ENCODE results near the gene MRPS31.

The MRPS31 gene

GRCh38 chr13:40770934-40771618 lies at the start of gene MRPS31:
Gene MRPS31 (minus strand): TSS chr13:40771190. CDS start chr13:40771136, 54 bp downstream.
- Histone ChIP-seq H3K27me3 (no peaks in the 10 kb centered on the region), H3K27ac (peak within 1 kb of the TSS; percentile 80 to 92 (median 88)), H3K9ac (peak within 1 kb of the TSS; percentile 86 to 96 (median 90)), H3K4me3 (peak within 1 kb of the TSS; percentile 76 to 95 (median 86)), H3K4me1 (peaks cover 15 to 23% (median 19%) of the 10 kb centered on the region in 10 experiments), H3K36me3 (peaks cover 4 to 20% (median 14%) of the 10 kb centered on the region in 11 experiments; a peak in 19 of 22 replicates), H3K4me2 (peak within 1 kb of the TSS; percentile 76 to 98 (median 93)), H4K20me1 (no peaks in the 10 kb centered on the region; a peak in 1 of 22 replicates), H3K9me3 (replicated peaks in 1 of 11) (no peaks in the 10 kb centered on the region)
- no peak for TF ChIP-seq Cebpa-rat (IDR thresholded peaks at IDR 0.05)

- Histone ChIP-seq H3K4me2 (no peak overlapping the region), H4K20me1 (no peaks in the 10 kb centered on the region)
Measured at GRCh38 chr13:40819797-40820315, 48.9 kb upstream of the MRPS31 start.

GRCh38 chr13:40818926-40819325 lies 47.9 kb upstream of the MRPS31 start:
- no peaks in the 10 kb centered on the region for H4K20me1 ChIP-seq
- H3K27me3 ChIP-seq, result no peaks in the 10 kb centered on the region
- no peak overlapping the region for H3K27ac ChIP-seq
- no peak for TF ChIP-seq Cebpa-rat (IDR thresholded peaks at IDR 0.05)
- no peak overlapping the region for H3K9ac ChIP-seq
- H3K4me3 ChIP-seq, result no peak overlapping the region
- H3K9me3 ChIP-seq (replicated peaks in 1 of 11), result peaks cover 0 to 15% (median 10%) of the 10 kb centered on the region in 11 experiments; a peak in 8 of 22 replicates
- peaks cover 0 to 7% (median under 1%) of the 10 kb centered on the region in 11 experiments; a peak in 8 of 22 replicates for H3K36me3 ChIP-seq
- H3K4me2 ChIP-seq, result no peak overlapping the region
- peaks cover 0 to 2% (median 0%) of the 10 kb centered on the region in 10 experiments; a peak in 2 of 20 replicates for H3K4me1 ChIP-seq

More at GRCh38 chr13:40819797-40820315, 48.9 kb upstream of the MRPS31 start:
- Histone ChIP-seq H3K27me3 (no peaks in the 10 kb centered on the region), H3K9me3 (replicated peaks in 1 of 11) (peaks cover 0 to 15% (median 9%) of the 10 kb centered on the region in 11 experiments; a peak in 8 of 22 replicates), H3K36me3 (peaks cover 0 to 5% (median 0%) of the 10 kb centered on the region in 11 experiments; a peak in 3 of 22 replicates), H3K4me3 (no peak overlapping the region), H3K9ac (no peak overlapping the region), H3K27ac (no peak overlapping the region), H3K4me1 (no peaks in the 10 kb centered on the region)
- no peak for TF ChIP-seq Cebpa-rat (IDR thresholded peaks at IDR 0.05)

GRCh38 chr13:40814803-40815202 lies 43.8 kb upstream of the MRPS31 start:
- no peaks in the 10 kb centered on the region for H4K20me1 ChIP-seq
- no peak for TF ChIP-seq Cebpa-rat (IDR thresholded peaks at IDR 0.05)
- peaks cover 0 to 15% (median 10%) of the 10 kb centered on the region in 11 experiments; a peak in 8 of 22 replicates for H3K9me3 ChIP-seq (replicated peaks in 1 of 11)
- peaks cover 0 to 28% (median 23%) of the 10 kb centered on the region in 11 experiments; a peak in 19 of 22 replicates for H3K36me3 ChIP-seq
- peaks cover 10 to 28% (median 15%) of the 10 kb centered on the region in 10 experiments for H3K4me1 ChIP-seq
- no peaks in the 10 kb centered on the region for H3K27me3 ChIP-seq
- H3K27ac ChIP-seq, result no peak overlapping the region
- H3K4me2 ChIP-seq, result no peak overlapping the region
- no peak overlapping the region for H3K4me3 ChIP-seq
- H3K9ac ChIP-seq, result no peak overlapping the region

GRCh38 chr13:40813667-40814454 lies 42.9 kb upstream of the MRPS31 start:
- Histone ChIP-seq H3K9me3 (replicated peaks in 1 of 11) (peaks cover 0 to 15% (median 10%) of the 10 kb centered on the region in 11 experiments; a peak in 8 of 22 replicates), H4K20me1 (no peaks in the 10 kb centered on the region), H3K4me3 (no peak overlapping the region), H3K36me3 (peaks cover 0 to 38% (median 33%) of the 10 kb centered on the region in 11 experiments; a peak in 20 of 22 replicates), H3K4me1 (peaks cover 10 to 28% (median 15%) of the 10 kb centered on the region in 10 experiments), H3K27ac (peak overlapping the region in 2 of 11 experiments; percentile 25 to 39; a peak in 4 of 22 replicates), H3K4me2 (no peak overlapping the region), H3K9ac (no peak overlapping the region), H3K27me3 (no peaks in the 10 kb centered on the region)
- TF ChIP-seq Cebpa-rat (IDR thresholded peaks at IDR 0.05), result no peak

- no peak for TF ChIP-seq Cebpa-rat (IDR thresholded peaks at IDR 0.05)
Measured at GRCh38 chr13:40812724-40813445, 41.9 kb upstream of the MRPS31 start.

GRCh38 chr13:40812102-40812501 lies 41.1 kb upstream of the MRPS31 start:
- no peaks in the 10 kb centered on the region for H3K27me3 ChIP-seq
- no peaks in the 10 kb centered on the region for H4K20me1 ChIP-seq
- peaks cover 10 to 28% (median 15%) of the 10 kb centered on the region in 10 experiments for H3K4me1 ChIP-seq
- peak overlapping the region; percentile 26 to 76 (median 58); a peak in 21 of 22 replicates for H3K4me2 ChIP-seq
- H3K9ac ChIP-seq, result peak overlapping the region in 3 of 11 experiments; percentile 14 to 35 (median 22); a peak in 2 of 22 replicates
- peak overlapping the region in 7 of 11 experiments; percentile 6 to 69 (median 9); a peak in 7 of 22 replicates for H3K27ac ChIP-seq
- H3K4me3 ChIP-seq, result no peak overlapping the region
- H3K36me3 ChIP-seq, result peaks cover 0 to 55% (median 49%) of the 10 kb centered on the region in 11 experiments; a peak in 20 of 22 replicates
- no peak for TF ChIP-seq Cebpa-rat (IDR thresholded peaks at IDR 0.05)
- H3K9me3 ChIP-seq (replicated peaks in 1 of 11), result peaks cover 0 to 15% (median 10%) of the 10 kb centered on the region in 11 experiments; a peak in 8 of 22 replicates

More at GRCh38 chr13:40812724-40813445, 41.9 kb upstream of the MRPS31 start:
- H3K27ac ChIP-seq, result peak overlapping the region in 4 of 11 experiments; percentile 7 to 56 (median 32); a peak in 4 of 22 replicates
- H3K9me3 ChIP-seq (replicated peaks in 1 of 11), result peaks cover 0 to 15% (median 10%) of the 10 kb centered on the region in 11 experiments; a peak in 8 of 22 replicates
- H4K20me1 ChIP-seq, result no peaks in the 10 kb centered on the region
- no peaks in the 10 kb centered on the region for H3K27me3 ChIP-seq
- no peak overlapping the region for H3K4me3 ChIP-seq
- no peak overlapping the region for H3K9ac ChIP-seq
- H3K4me2 ChIP-seq, result peak overlapping the region in 6 of 11 experiments; percentile 43 to 76 (median 68); a peak in 7 of 22 replicates
- H3K4me1 ChIP-seq, result peaks cover 10 to 28% (median 15%) of the 10 kb centered on the region in 10 experiments
- H3K36me3 ChIP-seq, result peaks cover 0 to 48% (median 41%) of the 10 kb centered on the region in 11 experiments; a peak in 20 of 22 replicates

- H3K9ac ChIP-seq, result no peak overlapping the region
Measured at GRCh38 chr13:40809471-40809870, 38.5 kb upstream of the MRPS31 start.

More at GRCh38 chr13:40809471-40809870, 38.5 kb upstream of the MRPS31 start:
- Histone ChIP-seq H3K27ac (no peak overlapping the region), H3K4me2 (no peak overlapping the region), H3K4me1 (peaks cover 10 to 28% (median 15%) of the 10 kb centered on the region in 10 experiments), H3K4me3 (no peak overlapping the region), H3K9me3 (replicated peaks in 1 of 11) (no peaks in the 10 kb centered on the region), H4K20me1 (no peaks in the 10 kb centered on the region), H3K36me3 (peaks cover 20 to 78% (median 73%) of the 10 kb centered on the region in 11 experiments), H3K27me3 (no peaks in the 10 kb centered on the region)
- no peak for TF ChIP-seq Cebpa-rat (IDR thresholded peaks at IDR 0.05)
